HUDEP-2 (cell line): ENCODE results near the gene RREB1.
A peak's percentile ranks its signal among the peaks of the same experiment; 100 is the strongest.

Experiments used
- DNase-seq, 76 experiments: peaks; one replicate each; lab custom pipeline; 2025; ENCODE audit not compliant: unreplicated experiment in 76 of 76; lab: John Stamatoyannopoulos, UW

RREB1 gene

GRCh38 chr6:7238526-7238899 is 130.8 kb downstream of the RREB1 start:
- no peak for DNase-seq

GRCh38 chr6:7238900-7239589 is 131.3 kb downstream of the RREB1 start:
- DNase-seq: peak; percentile 29 to 96 (median 86)

- no peak for DNase-seq
Observed at GRCh38 chr6:7239590-7239948, 131.8 kb downstream of the RREB1 start.

- DNase-seq: no peak
Observed at GRCh38 chr6:7240351-7240750, 132.6 kb downstream of the RREB1 start.

GRCh38 chr6:7241160-7241559 is 133.4 kb downstream of the RREB1 start:
- DNase-seq: no peak

- no peak for DNase-seq
Observed at GRCh38 chr6:7241709-7242645, 134.2 kb downstream of the RREB1 start.

- DNase-seq: no peak
Observed at GRCh38 chr6:7242835-7243178, 135.0 kb downstream of the RREB1 start.

- peak in 66 of 76 experiments; percentile 10 to 87 (median 58) for DNase-seq
Observed at GRCh38 chr6:7243179-7243981, 135.6 kb downstream of the RREB1 start.

GRCh38 chr6:7245668-7246393 is 138.1 kb downstream of the RREB1 start:
- no peak for DNase-seq

- no peak for DNase-seq
Observed at GRCh38 chr6:7246401-7247178, 138.8 kb downstream of the RREB1 start.

GRCh38 chr6:7247179-7247456 is 139.4 kb downstream of the RREB1 start:
- DNase-seq: no peak

GRCh38 chr6:7247828-7248227 is 140.1 kb downstream of the RREB1 start:
- DNase-seq: no peak

GRCh38 chr6:7249391-7249790 is 141.6 kb downstream of the RREB1 start:
- no peak for DNase-seq

- no peak for DNase-seq
Observed at GRCh38 chr6:7249946-7250643, 142.3 kb downstream of the RREB1 start.

- no peak for DNase-seq
Observed at GRCh38 chr6:7250812-7251211, 143.1 kb downstream of the RREB1 start.

GRCh38 chr6:7251646-7252260 is 144.0 kb downstream of the RREB1 start:
- no peak for DNase-seq

GRCh38 chr6:7252390-7252789 is 144.6 kb downstream of the RREB1 start:
- no peak for DNase-seq

- no peak for DNase-seq
Observed at GRCh38 chr6:7254980-7255835, 147.4 kb downstream of the RREB1 start.
